Stimulated activated naive B cell treated with anti-CD40 and anti-IgM and Interleukin-4, amounts not matched to agents 10 μg/mL and 1 μg/mL and 100 μg/mL, for 72 hours (primary cell): ENCODE data around the gene RNF208.

ENCODE experiments used
- ATAC-seq, 2 donors: fragments of 150-1000 bp; cut with Tn5 transposase; replicated peaks; 2 replicates each; pipeline ENCODE4 v1.10.0; 2021; ENCODE audit warnings: moderate library complexity in 1 of 2
- DNase-seq: peaks from one replicate; pipeline ENCODE4 v3.0.0; 2021
- H3K27ac Mint-ChIP-seq: one replicate; pipeline ENCODE4 v1.8.0; 2022; ENCODE audit warnings: mild to moderate bottlenecking, mixed read lengths
- H3K27me3 Mint-ChIP-seq, 2 donors: one replicate each; pipeline ENCODE4 v1.8.0; 2022; ENCODE audit warnings: mixed read lengths in 2 of 2
- H3K36me3 Mint-ChIP-seq, 2 donors: one replicate each; pipeline ENCODE4 v1.8.0; 2022; ENCODE audit warnings: mixed read lengths in 2 of 2, mild to moderate bottlenecking in 1 of 2
- H3K4me1 Mint-ChIP-seq, 2 donors: one replicate each; pipeline ENCODE4 v1.8.0; 2022; ENCODE audit warnings: mixed read lengths in 2 of 2, mild to moderate bottlenecking in 1 of 2
- H3K4me3 Mint-ChIP-seq, 2 donors: one replicate each; pipeline ENCODE4 v1.8.0; 2022; ENCODE audit warnings: mild to moderate bottlenecking in 2 of 2, mixed read lengths in 2 of 2, moderate library complexity in 1 of 2
- H3K9me3 Mint-ChIP-seq, 2 donors: one replicate each; pipeline ENCODE4 v1.8.0; 2022; ENCODE audit warnings: mixed read lengths in 2 of 2, mild to moderate bottlenecking in 1 of 2

The RNF208 gene

GRCh38 chr9:137237759-137238726, 16.0 kb upstream of the RNF208 start:
- peaks cover 32 to 71% of the 10 kb centered on the region in 2 donors for H3K4me1 Mint-ChIP-seq
- DNase-seq: no peak
- H3K4me3 Mint-ChIP-seq: peak overlapping the region; percentile 11 to 57
- no peak overlapping the region for H3K27ac Mint-ChIP-seq
- H3K27me3 Mint-ChIP-seq: no peaks in the 10 kb centered on the region
- H3K9me3 Mint-ChIP-seq: no peaks in the 10 kb centered on the region
- peaks cover 16 to 17% of the 10 kb centered on the region in 2 donors for H3K36me3 Mint-ChIP-seq
- no peak for ATAC-seq

- peaks cover 5 to 7% of the 10 kb centered on the region in 2 donors for H3K36me3 Mint-ChIP-seq
- peak overlapping the region; percentile 71 for H3K27ac Mint-ChIP-seq
- ATAC-seq (no peak), DNase-seq (no peak)
- peak overlapping the region; percentile 46 to 61 for H3K4me3 Mint-ChIP-seq
- H3K4me1 Mint-ChIP-seq: peaks cover 26 to 60% of the 10 kb centered on the region in 2 donors
- H3K27me3 Mint-ChIP-seq: peaks cover 0 to 6% of the 10 kb centered on the region in 2 donors
- H3K9me3 Mint-ChIP-seq: no peaks in the 10 kb centered on the region
These were observed 14.9 kb upstream of the RNF208 start for GRCh38 chr9:137236936-137237421.

DNA sequence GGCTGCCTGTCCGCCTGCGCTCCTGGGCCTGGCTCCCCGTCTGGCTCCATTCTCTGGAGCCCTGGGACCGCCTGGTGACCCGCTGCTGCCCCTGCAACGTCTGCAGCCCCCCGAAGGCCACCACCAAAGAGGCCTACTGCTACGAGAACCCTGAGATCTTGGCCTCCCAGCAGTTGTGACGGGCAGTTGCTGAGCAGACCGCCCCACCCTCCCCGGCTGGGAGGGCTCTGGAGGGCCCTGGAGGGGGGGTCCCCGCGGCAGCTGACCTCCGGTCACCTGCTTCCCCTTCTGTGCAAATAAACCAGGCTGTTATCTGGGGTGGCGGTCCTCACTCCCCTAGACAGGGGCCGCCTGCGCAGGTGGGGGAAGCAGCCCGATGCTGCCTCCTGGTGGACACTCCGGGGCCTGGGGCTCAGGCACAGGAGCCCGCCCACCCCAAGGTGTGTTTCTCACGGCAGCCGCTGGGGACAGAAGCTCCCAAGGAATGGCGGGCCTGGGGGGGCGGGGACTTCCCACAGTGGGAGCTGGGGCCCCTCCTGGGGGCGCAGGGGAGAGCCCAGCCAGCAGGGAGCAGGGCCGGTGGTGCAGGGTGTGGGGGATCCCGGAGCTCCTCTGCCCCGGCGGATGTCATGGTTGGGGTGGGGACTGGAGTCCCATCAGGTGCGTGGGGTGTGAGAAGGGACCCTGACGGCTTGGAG, 14.3 kb upstream of the RNF208 start:
- Mint-ChIP-seq H3K4me1 (peaks cover 26 to 60% of the 10 kb centered on the region in 2 donors), H3K27ac (peak overlapping the region; percentile 71), H3K9me3 (no peaks in the 10 kb centered on the region), H3K4me3 (peak overlapping the region; percentile 46 to 61), H3K27me3 (peaks cover 0 to 10% of the 10 kb centered on the region in 2 donors), H3K36me3 (peaks cover 5 to 6% of the 10 kb centered on the region in 2 donors)
- ATAC-seq: peak; percentile 40 to 43
- peak; percentile 82 for DNase-seq

DNA sequence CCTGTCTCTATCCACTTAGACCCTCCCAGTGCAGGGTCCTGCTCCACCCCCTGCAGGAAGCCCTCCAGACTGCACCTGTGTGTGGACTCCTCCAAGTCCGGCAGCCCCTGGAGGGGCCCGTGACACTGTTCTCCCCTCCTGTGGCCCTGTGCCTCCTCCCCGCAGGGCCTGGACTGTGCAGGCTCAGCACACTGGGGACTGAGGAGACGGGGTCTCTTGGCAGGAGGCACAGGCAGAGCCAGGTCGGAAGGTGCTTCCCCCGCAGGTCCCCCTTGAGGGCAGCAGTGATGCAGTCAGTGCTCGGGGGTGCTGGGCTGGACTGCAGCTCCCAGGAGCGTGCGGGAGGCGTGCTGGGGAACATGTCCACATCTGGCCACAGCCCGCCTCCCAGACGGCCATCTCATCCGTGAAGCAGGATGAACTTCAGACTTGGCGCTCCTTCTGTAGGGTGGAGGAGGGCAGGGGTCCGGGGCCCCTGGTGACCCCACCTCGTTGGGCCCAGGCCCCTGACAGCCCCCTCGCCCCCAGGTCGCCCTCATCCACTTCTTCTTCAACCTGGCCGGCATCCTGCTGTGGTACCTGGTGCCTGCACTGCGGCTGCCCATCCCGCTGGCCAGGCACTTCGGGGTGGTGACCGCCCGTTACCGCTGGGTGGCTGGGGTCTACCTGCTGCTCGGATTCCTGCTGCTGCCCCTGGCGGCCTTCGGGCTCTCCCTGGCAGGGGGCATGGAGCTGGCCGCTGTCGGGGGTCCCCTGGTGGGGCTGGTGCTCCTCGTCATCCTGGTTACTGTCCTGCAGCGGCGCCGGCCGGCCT, 13.6 kb upstream of the RNF208 start:
- peak overlapping the region; percentile 52 to 61 for H3K4me3 Mint-ChIP-seq
- H3K9me3 Mint-ChIP-seq: no peaks in the 10 kb centered on the region
- ATAC-seq (no peak), DNase-seq (no peak)
- H3K27me3 Mint-ChIP-seq: peaks cover 0 to 10% of the 10 kb centered on the region in 2 donors
- H3K27ac Mint-ChIP-seq: no peak overlapping the region
- H3K4me1 Mint-ChIP-seq: peaks cover 24 to 54% of the 10 kb centered on the region in 2 donors
- H3K36me3 Mint-ChIP-seq: peaks cover 0 to 4% of the 10 kb centered on the region in 2 donors

GRCh38 chr9:137234758-137235423, 12.9 kb upstream of the RNF208 start:
- Mint-ChIP-seq H3K27ac (peak overlapping the region; percentile 51), H3K36me3 (peaks cover 0 to 4% of the 10 kb centered on the region in 2 donors), H3K27me3 (peaks cover 0 to 11% of the 10 kb centered on the region in 2 donors), H3K9me3 (no peaks in the 10 kb centered on the region), H3K4me3 (peak overlapping the region; percentile 42 to 52), H3K4me1 (peaks cover 24 to 54% of the 10 kb centered on the region in 2 donors)
- ATAC-seq (peak; percentile 26), DNase-seq (no peak)

GRCh38 chr9:137234055-137234697, 12.1 kb upstream of the RNF208 start:
- Mint-ChIP-seq H3K4me3 (no peak overlapping the region), H3K4me1 (peaks cover 24 to 47% of the 10 kb centered on the region in 2 donors), H3K27ac (no peak overlapping the region), H3K9me3 (no peaks in the 10 kb centered on the region), H3K36me3 (peaks cover 0 to 4% of the 10 kb centered on the region in 2 donors), H3K27me3 (peaks cover 0 to 18% of the 10 kb centered on the region in 2 donors)
- ATAC-seq (no peak), DNase-seq (no peak)

GRCh38 chr9:137233143-137233980, 11.3 kb upstream of the RNF208 start:
- Mint-ChIP-seq H3K9me3 (no peaks in the 10 kb centered on the region), H3K27ac (no peak overlapping the region), H3K4me1 (peaks cover 20 to 39% of the 10 kb centered on the region in 2 donors), H3K4me3 (no peak overlapping the region), H3K27me3 (peaks cover 4 to 21% of the 10 kb centered on the region in 2 donors), H3K36me3 (peaks cover 0 to 2% of the 10 kb centered on the region in 2 donors)
- no peak for DNase-seq
- no peak for ATAC-seq

DNA sequence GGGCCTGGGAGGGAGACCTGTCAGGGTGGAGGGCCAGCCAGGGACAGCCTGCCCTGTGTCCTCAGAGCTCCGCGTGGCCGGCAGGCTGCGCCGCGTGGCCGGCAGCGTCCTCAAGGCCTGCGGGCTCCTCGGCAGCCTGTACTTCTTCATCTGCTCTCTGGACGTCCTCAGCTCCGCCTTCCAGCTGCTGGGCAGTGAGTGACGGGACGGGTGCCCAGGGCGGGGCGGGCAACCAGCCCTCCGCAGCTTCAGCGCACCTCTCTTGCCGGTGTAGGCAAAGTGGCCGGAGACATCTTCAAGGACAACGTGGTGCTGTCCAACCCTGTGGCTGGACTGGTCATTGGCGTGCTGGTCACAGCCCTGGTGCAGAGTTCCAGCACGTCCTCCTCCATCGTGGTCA, 10.5 kb upstream of the RNF208 start:
- H3K9me3 Mint-ChIP-seq: no peaks in the 10 kb centered on the region
- DNase-seq (no peak), ATAC-seq (no peak)
- no peak overlapping the region for H3K27ac Mint-ChIP-seq
- peaks cover 0 to 2% of the 10 kb centered on the region in 2 donors for H3K36me3 Mint-ChIP-seq
- peaks cover 17 to 35% of the 10 kb centered on the region in 2 donors for H3K4me1 Mint-ChIP-seq
- no peak overlapping the region for H3K4me3 Mint-ChIP-seq
- peaks cover 7 to 25% of the 10 kb centered on the region in 2 donors for H3K27me3 Mint-ChIP-seq

- no peak for ATAC-seq
- H3K9me3 Mint-ChIP-seq: no peaks in the 10 kb centered on the region
- DNase-seq: no peak
- no peak overlapping the region for H3K4me3 Mint-ChIP-seq
- H3K27me3 Mint-ChIP-seq: peaks cover 9 to 28% of the 10 kb centered on the region in 2 donors
- peaks cover 16 to 34% of the 10 kb centered on the region in 2 donors for H3K4me1 Mint-ChIP-seq
- no peak overlapping the region for H3K27ac Mint-ChIP-seq
- H3K36me3 Mint-ChIP-seq: peaks cover 0 to 2% of the 10 kb centered on the region in 2 donors
These were observed 10.1 kb upstream of the RNF208 start for GRCh38 chr9:137232101-137232500.

DNA sequence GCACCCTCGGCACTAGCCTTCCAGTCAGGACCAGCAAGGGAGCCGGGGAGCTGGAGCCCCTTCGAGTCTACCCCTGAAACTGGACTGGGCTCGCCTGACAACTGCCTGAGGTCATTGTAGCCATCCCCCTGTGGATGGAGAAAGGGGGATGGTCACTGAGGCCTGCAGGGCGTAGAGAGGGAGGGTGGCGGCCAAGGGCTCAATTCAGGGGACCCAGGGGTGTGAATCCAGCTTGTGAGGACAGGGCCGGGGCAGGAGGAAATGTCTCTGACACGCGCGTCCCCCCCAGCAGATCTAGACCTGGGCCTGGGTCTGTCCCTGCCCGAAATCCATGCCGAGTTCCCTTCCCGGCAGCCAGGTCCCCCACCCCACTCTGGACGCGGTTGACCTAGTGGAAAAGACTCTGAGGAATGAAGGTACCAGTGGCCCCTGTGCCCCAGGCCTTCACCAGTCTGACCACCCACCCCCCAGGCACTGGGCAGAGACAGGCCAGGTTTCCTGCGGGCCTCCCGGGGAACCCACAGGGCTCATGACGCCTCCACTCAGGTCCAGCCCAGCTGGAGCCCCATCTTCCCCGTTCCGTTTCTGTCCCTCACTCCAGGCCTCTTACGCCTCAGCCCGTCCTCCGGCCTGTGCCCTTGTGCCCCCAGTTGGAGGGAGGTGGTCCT, 9.5 kb upstream of the RNF208 start:
- no peak for ATAC-seq

DNA sequence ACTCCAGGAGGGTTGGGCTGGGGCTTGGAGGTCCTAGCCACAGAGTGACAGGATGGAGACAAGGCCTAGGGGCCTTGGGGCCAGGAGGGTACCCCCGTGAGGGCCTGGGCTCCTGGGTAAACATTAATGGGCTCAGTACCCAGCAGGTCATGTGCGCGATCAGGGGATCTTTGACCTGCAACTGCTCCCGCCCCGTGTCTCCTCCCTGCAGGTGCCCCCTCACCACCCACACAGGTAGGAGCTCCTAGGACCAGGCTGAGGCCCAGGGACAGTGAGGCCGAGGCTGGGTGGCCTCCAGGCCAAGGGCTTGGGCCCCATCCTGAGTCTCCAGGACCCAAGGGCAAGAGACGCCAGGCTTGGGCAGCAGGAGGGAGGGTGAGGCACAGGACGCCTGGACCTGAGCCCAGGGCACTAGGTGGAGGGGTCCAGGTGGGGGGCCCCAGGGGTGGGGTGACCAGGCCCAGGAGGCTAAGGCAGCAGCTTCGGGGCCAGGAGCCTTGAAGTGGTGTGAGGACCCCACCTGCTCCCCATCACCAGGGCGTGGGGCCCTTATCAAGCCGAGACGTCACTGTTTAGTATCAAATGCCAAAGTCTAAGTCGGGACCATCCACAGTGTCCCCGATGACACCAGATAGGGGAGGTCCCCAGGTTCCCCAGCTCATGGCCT, 8.8 kb upstream of the RNF208 start, which contains the start of gene SLC34A3:
Gene SLC34A3, plus strand, starts transcription at position 197 of the 667 bp plus-strand sequence. CDS start 802 bp downstream, outside the sequence.
- no peak for ATAC-seq
- peaks cover 12 to 28% of the 10 kb centered on the region in 2 donors for H3K27me3 Mint-ChIP-seq

More for the DNA sequence above, 9.5 kb upstream of the RNF208 start:
- H3K4me1 Mint-ChIP-seq: peaks cover 18 to 28% of the 10 kb centered on the region in 2 donors
- H3K4me3 Mint-ChIP-seq: no peak overlapping the region
- no peak for DNase-seq
- peaks cover 0 to 2% of the 10 kb centered on the region in 2 donors for H3K36me3 Mint-ChIP-seq
- H3K9me3 Mint-ChIP-seq: no peaks in the 10 kb centered on the region
- H3K27me3 Mint-ChIP-seq: peaks cover 9 to 28% of the 10 kb centered on the region in 2 donors
- no peak overlapping the region for H3K27ac Mint-ChIP-seq

More for the DNA sequence above, 8.8 kb upstream of the RNF208 start, which contains the start of gene SLC34A3:
- no peak within 1 kb of the TSS for H3K27ac Mint-ChIP-seq
- no peak within 1 kb of the TSS for H3K4me3 Mint-ChIP-seq
- peaks cover 0 to 2% of the 10 kb centered on the region in 2 donors for H3K36me3 Mint-ChIP-seq
- H3K9me3 Mint-ChIP-seq: no peaks in the 10 kb centered on the region
- DNase-seq: no peak
- H3K4me1 Mint-ChIP-seq: peaks cover 16 to 23% of the 10 kb centered on the region in 2 donors
